Pancreas (tissue), 10 donors: ENCODE measurements around the gene MFAP5. TPM values are rescaled to one million over a fixed set of nuclear protein-coding genes. Genes with fewer than 3 reads are reported as not detected.

Source experiments
- ATAC-seq, 4 donors: fragments of 200-7000 bp; cut with Tn5 transposase; one replicate each; pipeline versions ENCODE4 v1.8.0 to v1.9.1; 2020; ENCODE audit warnings: mild to moderate bottlenecking in 4 of 4, moderate library complexity in 4 of 4
- DNase-seq, 6 donors: peaks; one replicate each; pipeline ENCODE4 v3.0.0-alpha.2; 2020
- FAIRE-seq: peaks from 2 replicates; lab custom pipeline; 2012; peaks lifted over from hg19 to GRCh38; lab: Jason Lieb, UNC
- H3K27ac ChIP-seq, 4 donors: fragments of 200-600 bp; sonication (generic); 1 replicate in 3 of 4; 2 replicates in 1 of 4; pipeline versions ENCODE4 v1.5.0 to v1.8.0; 2020
- H3K27me3 ChIP-seq, 4 donors: fragments of 200-600 bp; one replicate each; pipeline ENCODE4 v1.8.0; 2021
- H3K36me3 ChIP-seq, 3 donors: fragments of 200-600 bp; sonication (generic) in 1 of 3; one replicate each; pipeline versions ENCODE4 v1.5.0 to v1.8.0; 2020 to 2021
- H3K4me1 ChIP-seq, 3 donors: fragments of 200-600 bp; one replicate each; pipeline ENCODE4 v1.8.0; 2021
- H3K4me3 ChIP-seq, 4 donors: fragments of 200-600 bp; sonication (generic) in 2 of 4; one replicate each; pipeline versions ENCODE4 v1.5.0 to v1.8.0; 2020 to 2021
- H3K9me3 ChIP-seq, 4 donors: fragments of 200-600 bp; one replicate each; pipeline ENCODE4 v1.8.0; 2021
- WGBS, 2 donors: extraction: QIAGEN DNeasy Blood & Tissue Kit; methylation state at CpG; one replicate each; pipeline ENCODE4 v1.1.7; 2013; 5-methylcytosine and 5-hydroxymethylcytosine counted together
- intact Hi-C, 3 donors: fragments of 100-400 bp; cut with DNase I; formaldehyde crosslinking; loops; one replicate each; pipeline versions ENCODE4 v1.11.1 to v1.14.2; 2022
- polyA plus RNA-seq, 2 donors: library from polyadenylated mRNA; stranded (reverse); fragments of 200-250 nt; gene quantifications; one replicate each; pipeline ENCODE4 v1.2.3, GENCODE V29; 2013
- total RNA-seq, 6 donors: library from RNA; stranded (reverse); fragmentation: NEBNext Ultra II Directional in 4 of 6; extraction: Animal tissue kit (Norgen Biotek cat#: 25700) in 4 of 6; gene quantifications; one replicate each; pipeline versions ENCODE4 v1.2.1 to v1.2.4, GENCODE V29; 2021 to 2023
- TF ChIP-seq, protein P1 (sequence below), 4 donors: fragments of 200-600 bp; sonication (generic) in 3 of 4; IDR thresholded peaks; one replicate each; pipeline versions ENCODE4 v1.5.0 to v1.8.0; 2021; ENCODE audit warnings: antibody characterized with exemption in 4 of 4
- donor health status: healthy with polysubstance abuse.
- donor health status: DM: no; HTN: no; CAD: no; lungs with moderate emphysema.
- donor health status: DM: no; HTN: no; CAD: no.
- donor health status: control.
- donor health status: control.
- donor health status: Bipolar disorder and iron deficiency.
- donor health status: DM: yes; HTN: yes; CAD: no.
- donor health status: DM: no; HTN: no; CAD: no.
- donor health status: DM: no; HTN: no; CAD: no.
- donor health status: DM: yes; HTN: yes; CAD: no.

MFAP5 gene, protein sequence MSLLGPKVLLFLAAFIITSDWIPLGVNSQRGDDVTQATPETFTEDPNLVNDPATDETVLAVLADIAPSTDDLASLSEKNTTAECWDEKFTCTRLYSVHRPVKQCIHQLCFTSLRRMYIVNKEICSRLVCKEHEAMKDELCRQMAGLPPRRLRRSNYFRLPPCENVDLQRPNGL
- total RNA-seq = 10 to 100 TPM in 3 of 6 donors, 1 to 10 TPM in 1, under 1 TPM in 2; 0.19 to 14.7 (median 6.4) TPM
- 1 to 10 TPM; 3.5 to 5.7 TPM for polyA plus RNA-seq

DNA sequence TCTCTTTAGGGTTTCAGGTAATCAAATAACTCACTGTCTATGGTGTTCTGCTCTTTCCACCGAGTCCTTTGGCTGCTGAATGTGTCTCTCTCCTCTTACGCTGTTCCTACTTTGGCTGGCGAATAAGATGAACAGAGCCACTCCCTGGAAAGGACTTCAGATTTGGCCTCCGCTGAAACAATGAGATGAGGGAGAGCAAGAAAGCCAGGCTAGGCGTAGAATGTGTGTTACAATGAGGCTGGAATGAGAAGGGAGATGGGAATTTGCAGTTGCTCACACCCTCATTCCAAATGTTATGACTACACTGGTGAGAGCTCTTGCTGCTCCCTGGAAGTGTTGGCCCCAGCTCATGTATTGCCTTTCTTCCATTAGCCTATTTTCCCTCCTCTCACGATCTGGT is at the start of gene MFAP5:
Gene MFAP5, minus strand, starts transcription at position 234 of the 400 bp plus-strand sequence. CDS start 722 bp downstream, outside the sequence.
- Histone ChIP-seq H3K4me3 (no peak within 1 kb of the TSS), H3K4me1 (no peaks in the 10 kb centered on the region), H3K36me3 (no peaks in the 10 kb centered on the region), H3K27ac (no peak within 1 kb of the TSS), H3K27me3 (no peaks in the 10 kb centered on the region), H3K9me3 (no peaks in the 10 kb centered on the region)
- intact Hi-C loops = loop anchor here in 1 of 3 donors (10.0 kb wide), 1 partner anchor 392 kb away; no protein-coding TSS in a partner anchor
- TF ChIP-seq, protein P1, sequence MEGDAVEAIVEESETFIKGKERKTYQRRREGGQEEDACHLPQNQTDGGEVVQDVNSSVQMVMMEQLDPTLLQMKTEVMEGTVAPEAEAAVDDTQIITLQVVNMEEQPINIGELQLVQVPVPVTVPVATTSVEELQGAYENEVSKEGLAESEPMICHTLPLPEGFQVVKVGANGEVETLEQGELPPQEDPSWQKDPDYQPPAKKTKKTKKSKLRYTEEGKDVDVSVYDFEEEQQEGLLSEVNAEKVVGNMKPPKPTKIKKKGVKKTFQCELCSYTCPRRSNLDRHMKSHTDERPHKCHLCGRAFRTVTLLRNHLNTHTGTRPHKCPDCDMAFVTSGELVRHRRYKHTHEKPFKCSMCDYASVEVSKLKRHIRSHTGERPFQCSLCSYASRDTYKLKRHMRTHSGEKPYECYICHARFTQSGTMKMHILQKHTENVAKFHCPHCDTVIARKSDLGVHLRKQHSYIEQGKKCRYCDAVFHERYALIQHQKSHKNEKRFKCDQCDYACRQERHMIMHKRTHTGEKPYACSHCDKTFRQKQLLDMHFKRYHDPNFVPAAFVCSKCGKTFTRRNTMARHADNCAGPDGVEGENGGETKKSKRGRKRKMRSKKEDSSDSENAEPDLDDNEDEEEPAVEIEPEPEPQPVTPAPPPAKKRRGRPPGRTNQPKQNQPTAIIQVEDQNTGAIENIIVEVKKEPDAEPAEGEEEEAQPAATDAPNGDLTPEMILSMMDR (IDR thresholded peaks at IDR 0.05) = no peak
- DNase-seq (no peak), ATAC-seq (peak in 2 of 4 donors; percentile 34 to 40), FAIRE-seq (no peak)
- WGBS, 2 donors = 69 to 79% methylated on average over 6 of the region's 6 CpGs

DNA sequence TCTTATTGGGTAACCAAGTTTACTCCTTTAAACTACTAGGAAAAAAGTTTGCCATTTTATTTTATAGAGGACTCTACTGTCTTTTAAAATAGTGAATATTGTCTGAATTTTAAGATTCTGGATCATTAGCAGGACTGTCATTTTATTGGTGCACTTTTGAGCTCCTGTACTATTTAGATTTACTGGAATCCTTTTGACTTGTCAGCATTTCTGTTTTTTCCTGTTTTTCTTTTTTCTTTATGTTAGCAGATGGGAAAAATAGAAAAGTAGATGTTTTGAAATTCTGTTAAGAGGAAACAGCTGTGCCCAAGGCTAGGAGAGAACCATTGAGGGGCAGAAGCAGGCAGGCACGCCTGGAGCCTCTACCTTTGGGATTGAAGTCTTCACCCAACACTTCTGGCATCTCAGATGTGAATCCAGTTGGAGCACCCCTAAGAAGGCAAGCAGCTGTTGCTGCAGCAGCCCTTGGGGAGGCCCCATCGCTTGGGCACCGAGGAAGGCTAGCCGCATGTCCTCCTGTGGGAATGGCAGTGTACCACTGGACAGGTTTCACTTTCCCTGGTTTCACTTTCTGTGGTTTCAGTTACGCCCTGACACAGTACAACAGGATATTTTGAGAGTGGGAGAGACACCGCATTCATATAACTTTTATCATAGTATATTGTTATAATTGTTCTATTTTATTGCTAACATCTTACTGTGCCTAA is 46.7 kb upstream of the MFAP5 start:
- H3K27me3 ChIP-seq = no peaks in the 10 kb centered on the region
- 80 to 90% methylated on average over 6 of the region's 6 CpGs for whole genome bisulfite sequencing, 2 donors
- H3K4me1 ChIP-seq = no peaks in the 10 kb centered on the region
- no peak overlapping the region for H3K27ac ChIP-seq
- TF ChIP-seq, protein P1 (IDR thresholded peaks at IDR 0.05) = no peak
- peak in 3 of 4 donors; percentile 57 to 81 (median 62) for ATAC-seq
- peak overlapping the region in 1 of 4 donors; percentile 1 for H3K4me3 ChIP-seq
- DNase-seq = no peak
- FAIRE-seq = peak; percentile 23
- no peaks in the 10 kb centered on the region for H3K9me3 ChIP-seq
- no peaks in the 10 kb centered on the region for H3K36me3 ChIP-seq
- intact Hi-C loops = no loop called here

DNA sequence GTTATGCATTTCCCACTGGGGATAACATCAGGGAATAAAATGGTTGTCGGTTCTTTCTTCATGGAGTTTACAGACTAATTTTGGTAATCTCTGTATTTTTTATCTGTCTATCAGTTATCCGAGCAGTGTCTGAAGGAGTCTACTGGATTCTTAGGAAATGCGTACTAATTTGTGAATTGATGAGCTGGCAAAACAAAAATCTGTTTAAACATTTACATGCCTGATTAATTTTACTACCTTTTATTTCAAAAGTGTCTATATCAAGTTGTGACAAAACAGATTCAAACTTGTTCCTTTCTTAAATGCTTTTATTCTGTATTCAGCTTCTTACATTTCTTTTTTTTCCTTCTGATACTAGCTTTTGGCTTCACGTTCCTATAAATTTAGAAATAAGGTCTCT is 39.5 kb upstream of the MFAP5 start:
- Histone ChIP-seq H3K36me3 (no peaks in the 10 kb centered on the region), H3K9me3 (no peaks in the 10 kb centered on the region), H3K27ac (no peak overlapping the region), H3K27me3 (no peaks in the 10 kb centered on the region), H3K4me1 (peaks cover 3 to 20% (median 7%) of the 10 kb centered on the region in 3 donors), H3K4me3 (no peak overlapping the region)
- intact Hi-C loops = no loop called here
- FAIRE-seq = no peak
- TF ChIP-seq, protein P1 (IDR thresholded peaks at IDR 0.05) = no peak
- no peak for DNase-seq
- WGBS, 2 donors = 66% methylated on average over 4 of the region's 4 CpGs
- ATAC-seq = no peak

DNA sequence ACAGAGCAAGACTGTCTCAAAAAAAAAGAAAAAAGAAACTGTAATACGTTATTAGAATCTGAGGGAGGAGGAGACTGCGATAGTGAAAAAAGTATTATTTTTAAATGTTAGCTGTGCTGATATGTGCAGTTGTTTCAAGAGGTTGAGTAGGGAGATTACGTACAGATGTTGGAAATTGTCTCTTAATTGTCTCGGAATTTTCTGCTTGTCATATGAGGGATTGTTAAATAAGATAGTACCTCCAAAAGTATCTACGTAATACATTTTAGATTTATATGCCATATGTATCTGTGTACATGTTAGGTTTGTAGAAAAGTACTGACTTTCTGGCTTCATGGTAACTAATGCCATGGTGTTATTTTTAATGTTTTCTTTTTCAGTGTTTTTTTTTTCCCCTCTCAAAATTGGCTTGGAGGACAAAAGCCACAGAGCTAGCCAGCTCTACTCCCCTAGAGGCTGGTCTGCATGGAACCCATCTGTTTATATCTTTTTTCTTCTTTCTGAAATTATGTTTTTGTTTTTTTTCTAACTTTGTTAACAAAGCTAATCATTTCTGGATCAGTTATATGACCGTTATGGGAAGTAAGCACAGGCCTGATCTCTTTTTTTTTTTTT is 38.5 kb upstream of the MFAP5 start:
- 92 to 94% methylated on average over 6 of the region's 6 CpGs for WGBS, 2 donors

More for the DNA sequence above, 38.5 kb upstream of the MFAP5 start:
- ATAC-seq (no peak), DNase-seq (no peak), FAIRE-seq (no peak)
- H3K36me3 ChIP-seq = no peaks in the 10 kb centered on the region
- TF ChIP-seq, protein P1 (IDR thresholded peaks at IDR 0.05) = no peak
- H3K27ac ChIP-seq = no peak overlapping the region
- H3K4me1 ChIP-seq = peaks cover 3 to 20% (median 7%) of the 10 kb centered on the region in 3 donors
- no peak overlapping the region for H3K4me3 ChIP-seq
- H3K27me3 ChIP-seq = no peaks in the 10 kb centered on the region
- H3K9me3 ChIP-seq = no peaks in the 10 kb centered on the region
- intact Hi-C loops = no loop called here
